Activated CD4-positive, alpha-beta T cell treated with anti-CD3 and anti-CD28 coated beads, Interleukin-2, amount 50 U/mL, for 24 hours (primary cell): Measurements from ENCODE around the gene DOHH.
"Not testable (repeated sequence)": the region's sequence is repeated elsewhere in the genome, so short reads cannot be mapped to it uniquely, and the experiment has no call there.

Source experiments
- DNase-seq, 2 donors: peaks; one replicate each; pipeline ENCODE4 v3.0.0-alpha.2; 2020; ENCODE audit warnings: low read depth in 1 of 2, low spot score in 1 of 2

DOHH gene

GRCh38 chr19:3535235-3535535, 34.7 kb upstream of the DOHH start:
- DNase-seq = no peak

GRCh38 chr19:3534375-3535234, 34.1 kb upstream of the DOHH start:
- DNase-seq = no peak

DNA sequence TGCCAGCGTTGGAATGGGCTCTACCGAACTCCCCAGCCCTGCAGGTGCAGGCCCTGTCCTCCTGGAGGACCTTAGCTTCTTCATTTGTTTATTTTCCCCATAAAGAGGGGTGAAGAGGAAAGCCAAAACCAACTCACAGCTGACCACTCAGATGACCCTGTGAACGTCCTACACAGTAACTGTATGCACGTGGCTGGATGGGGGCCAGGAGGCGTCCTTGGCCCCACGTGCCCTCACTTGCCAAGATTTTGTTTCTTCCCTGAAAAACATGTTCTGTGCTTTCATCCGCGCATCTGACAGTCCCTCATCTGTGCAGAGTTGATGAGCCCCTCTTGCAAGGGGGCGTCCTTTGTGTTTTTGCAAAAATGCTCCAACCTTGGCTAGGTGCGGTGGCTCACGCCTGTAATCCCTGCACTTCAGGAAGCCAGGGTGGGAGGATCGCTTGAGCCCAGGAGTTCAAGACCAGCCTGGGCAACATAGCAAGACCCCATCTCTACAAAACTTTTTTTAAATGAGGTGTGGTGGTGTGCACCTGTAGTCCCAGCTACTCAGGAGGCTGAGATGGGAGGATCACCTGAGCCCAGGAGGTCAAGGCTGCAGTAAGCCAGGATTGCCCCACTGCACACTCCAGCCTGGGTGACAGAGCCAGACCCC, 33.2 kb upstream of the DOHH start:
- no peak for DNase-seq

GRCh38 chr19:3533033-3533432, 32.6 kb upstream of the DOHH start:
- no peak for DNase-seq

DNA sequence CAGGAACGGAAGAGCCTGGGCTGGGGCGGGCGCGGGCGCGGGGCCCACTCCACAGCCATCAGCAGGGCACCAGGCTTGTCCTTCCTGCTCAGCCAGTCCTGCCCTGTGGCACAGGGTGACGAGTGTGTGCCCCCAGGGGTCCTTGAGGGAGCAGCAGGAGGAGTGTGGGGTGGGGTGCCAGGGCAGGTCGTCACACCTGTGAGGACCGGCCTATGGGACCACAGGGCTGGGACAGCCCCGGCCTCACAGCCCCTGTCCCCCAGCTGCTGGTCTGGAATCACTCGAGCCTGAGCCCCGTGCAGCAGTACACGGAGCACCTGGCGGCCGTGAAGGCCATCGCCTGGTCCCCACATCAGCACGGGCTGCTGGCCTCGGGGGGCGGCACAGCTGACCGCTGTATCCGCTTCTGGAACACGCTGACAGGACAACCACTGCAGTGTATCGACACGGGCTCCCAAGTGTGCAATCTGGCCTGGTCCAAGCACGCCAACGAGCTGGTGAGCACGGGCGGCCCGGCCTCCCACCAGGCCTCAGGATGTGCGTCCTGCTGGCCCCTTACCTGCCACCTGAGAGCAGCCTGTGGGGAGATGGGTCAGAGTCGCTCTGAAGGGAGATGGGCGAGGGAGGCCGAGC, 31.8 kb upstream of the DOHH start:
- DNase-seq = no peak

GRCh38 chr19:3531716-3532115, 31.2 kb upstream of the DOHH start:
- no peak for DNase-seq

DNA sequence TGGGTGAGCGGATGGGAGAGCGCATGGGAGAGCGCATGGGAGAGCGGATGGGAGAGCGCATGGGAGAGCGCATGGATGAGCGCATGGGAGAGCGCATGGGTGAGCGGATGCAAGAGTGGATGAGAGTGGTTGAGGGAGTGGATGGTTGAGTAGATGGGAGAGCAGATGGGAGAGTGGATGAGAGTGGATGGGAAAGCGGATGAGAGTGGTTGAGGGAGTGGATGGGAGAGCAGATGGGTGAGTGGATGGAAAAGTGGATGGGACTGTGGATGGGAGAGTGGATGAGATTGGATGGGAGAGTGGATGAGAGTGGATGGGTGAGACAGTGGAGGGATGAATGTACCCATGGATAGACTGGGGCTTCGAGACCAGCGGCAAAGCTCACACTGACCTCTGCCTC, 29.9 kb upstream of the DOHH start:
- no peak for DNase-seq

DNA sequence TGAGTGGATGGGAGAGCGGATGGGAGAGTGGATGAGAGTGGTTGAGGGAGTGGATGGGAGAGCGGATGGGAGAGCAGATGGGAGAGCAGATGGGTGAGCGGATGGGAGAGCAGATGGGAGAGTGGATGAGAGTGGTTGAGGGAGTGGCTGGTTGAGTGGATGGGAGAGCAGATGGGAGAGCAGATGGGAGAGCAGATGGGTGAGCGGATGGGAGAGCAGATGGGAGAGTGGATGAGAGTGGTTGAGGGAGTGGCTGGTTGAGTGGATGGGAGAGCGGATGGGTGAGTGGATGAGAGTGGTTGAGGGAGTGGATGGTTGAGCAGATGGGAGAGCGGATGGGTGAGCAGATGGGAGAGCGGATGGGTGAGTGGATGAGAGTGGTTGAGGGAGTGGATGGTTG, 28.8 kb upstream of the DOHH start:
- DNase-seq = not testable (repeated sequence)

DNA sequence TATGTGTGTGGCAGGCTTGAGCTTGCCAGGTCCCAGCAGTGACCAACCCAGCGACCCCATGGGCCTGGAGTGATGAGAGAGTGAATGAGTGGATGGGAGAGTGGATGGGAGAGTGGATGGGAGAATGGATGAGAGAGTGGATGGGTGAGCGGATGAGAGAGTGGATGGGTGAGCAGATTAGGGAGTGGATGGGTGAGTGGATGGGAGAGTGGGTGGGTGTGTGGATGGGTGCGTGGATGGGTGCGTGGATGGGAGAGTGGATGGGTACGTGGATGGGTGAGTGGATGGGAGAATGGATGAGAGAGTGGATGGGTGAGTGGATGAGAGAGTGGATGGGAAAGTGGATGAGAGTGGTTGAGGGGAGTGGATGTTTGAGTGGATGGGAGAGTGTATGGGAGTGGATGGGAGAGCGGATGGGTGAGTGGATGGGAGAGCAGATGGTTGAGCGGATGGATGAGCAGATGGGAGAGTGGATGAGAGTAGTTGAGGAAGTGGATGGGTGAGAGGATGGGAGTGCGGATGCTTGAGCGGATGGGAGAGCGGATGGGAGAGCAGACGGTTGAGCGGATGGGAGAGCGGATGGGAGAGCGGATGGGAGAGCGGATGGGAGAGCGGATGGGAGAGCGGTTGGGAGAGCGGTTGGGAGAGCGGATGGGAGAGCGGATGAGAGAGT, 28.2 kb upstream of the DOHH start:
- DNase-seq = no peak

- no peak for DNase-seq
These were observed 27.6 kb upstream of the DOHH start for GRCh38 chr19:3528080-3528479.

DNA sequence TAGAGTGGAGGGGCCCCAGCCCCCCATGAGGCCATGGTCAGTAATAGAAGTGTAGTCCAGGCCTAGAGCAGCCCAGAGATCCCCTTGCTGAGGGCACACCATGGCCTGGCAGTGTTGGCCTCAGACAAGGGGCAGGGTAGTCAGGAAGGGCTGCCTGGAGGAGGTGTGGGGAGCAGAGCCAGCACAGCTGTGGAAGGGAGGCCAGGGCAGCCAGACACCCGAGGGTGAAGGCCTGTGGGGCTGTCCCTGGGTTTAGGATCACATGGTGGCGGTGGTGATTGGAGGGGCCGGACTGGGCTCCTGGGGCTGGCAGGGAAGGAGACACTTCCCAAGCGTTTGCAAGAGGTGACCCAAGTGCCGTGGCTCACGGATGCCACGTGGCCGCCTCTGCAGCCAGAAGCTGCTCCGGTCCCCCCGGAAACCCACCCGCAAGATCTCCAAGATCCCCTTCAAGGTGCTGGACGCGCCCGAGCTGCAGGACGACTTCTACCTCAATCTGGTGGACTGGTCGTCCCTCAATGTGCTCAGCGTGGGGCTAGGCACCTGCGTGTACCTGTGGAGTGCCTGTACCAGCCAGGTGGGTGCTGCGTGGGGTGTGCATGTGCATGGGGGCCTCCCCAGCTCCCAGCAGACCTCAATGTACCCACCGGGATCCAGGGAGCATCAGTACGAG, 26.9 kb upstream of the DOHH start:
- DNase-seq = no peak

- DNase-seq = no peak
These were observed 26.2 kb upstream of the DOHH start for GRCh38 chr19:3526507-3527237.

- DNase-seq = no peak
These were observed 24.5 kb upstream of the DOHH start for GRCh38 chr19:3524904-3525451.

DNA sequence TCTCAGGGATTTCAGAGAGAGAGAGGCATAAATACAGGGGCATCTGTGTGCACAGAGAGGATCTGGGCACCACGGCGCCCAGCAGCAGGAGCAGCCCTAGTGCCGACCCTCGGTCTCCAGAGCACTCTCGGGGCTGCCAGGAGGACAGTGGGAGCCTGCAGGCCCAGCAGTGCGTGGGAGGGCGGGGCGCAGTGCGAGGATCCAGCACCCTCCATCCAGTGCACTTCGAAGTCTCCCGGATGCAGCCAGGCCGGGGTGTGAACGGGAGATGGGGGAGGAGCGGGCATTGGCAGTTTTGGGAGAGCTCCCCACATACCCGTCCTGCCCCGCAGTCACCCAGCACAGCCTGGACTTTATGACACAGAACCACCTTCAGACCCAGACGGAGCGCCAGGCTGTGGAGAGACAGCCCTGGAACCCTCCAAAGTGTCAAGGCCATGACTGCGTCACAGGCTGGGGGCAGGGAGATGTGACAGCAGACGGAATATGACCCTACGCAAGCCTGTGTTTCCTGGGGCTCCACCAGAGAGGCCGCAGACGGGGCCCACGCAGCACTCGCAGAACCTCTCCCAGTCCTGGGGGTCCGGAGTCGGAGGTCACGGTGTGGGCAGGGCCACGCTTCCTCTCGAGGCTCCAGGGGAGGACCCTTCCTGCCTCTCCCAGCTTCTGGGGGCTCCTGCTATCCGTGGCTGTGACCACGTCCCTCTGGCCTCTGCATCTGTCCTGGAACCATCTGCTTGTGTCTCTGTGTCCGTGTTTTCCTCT, 23.8 kb upstream of the DOHH start:
- no peak for DNase-seq

DNA sequence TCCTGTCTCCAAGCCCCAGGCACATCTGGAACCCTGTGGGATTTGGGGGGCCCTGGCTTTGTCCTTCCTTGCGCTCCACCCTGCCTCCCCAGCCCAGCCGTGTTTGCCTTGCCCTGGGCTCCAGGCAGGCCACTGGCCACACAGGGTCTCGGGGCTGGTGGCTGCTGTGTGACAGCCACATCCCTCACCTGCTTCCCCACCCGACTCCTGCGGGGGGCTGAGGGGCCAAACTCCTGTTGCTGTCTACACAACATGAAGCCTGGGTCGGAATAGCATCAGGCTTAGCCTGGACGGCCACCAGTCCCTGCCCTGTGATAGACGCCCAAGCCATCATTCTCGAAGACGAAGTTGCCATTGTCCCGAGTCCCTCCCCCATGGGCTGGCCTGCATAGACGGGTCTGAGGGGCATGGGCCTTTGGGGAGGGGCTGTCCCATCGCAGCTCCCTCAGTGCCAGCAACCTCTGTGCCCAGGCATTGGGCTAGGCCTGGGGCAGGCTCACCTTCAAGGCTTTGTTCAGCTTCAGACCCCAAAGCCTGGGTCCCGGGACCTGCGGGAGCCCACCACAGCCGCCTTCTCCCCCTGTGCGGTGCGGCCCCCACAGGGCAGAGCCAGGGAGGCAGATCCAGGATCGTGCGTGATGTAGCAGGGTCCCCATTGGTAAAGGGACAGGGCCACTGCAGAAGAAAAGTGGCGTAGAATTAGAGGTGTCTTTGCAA, 23.0 kb upstream of the DOHH start:
- DNase-seq = no peak

DNA sequence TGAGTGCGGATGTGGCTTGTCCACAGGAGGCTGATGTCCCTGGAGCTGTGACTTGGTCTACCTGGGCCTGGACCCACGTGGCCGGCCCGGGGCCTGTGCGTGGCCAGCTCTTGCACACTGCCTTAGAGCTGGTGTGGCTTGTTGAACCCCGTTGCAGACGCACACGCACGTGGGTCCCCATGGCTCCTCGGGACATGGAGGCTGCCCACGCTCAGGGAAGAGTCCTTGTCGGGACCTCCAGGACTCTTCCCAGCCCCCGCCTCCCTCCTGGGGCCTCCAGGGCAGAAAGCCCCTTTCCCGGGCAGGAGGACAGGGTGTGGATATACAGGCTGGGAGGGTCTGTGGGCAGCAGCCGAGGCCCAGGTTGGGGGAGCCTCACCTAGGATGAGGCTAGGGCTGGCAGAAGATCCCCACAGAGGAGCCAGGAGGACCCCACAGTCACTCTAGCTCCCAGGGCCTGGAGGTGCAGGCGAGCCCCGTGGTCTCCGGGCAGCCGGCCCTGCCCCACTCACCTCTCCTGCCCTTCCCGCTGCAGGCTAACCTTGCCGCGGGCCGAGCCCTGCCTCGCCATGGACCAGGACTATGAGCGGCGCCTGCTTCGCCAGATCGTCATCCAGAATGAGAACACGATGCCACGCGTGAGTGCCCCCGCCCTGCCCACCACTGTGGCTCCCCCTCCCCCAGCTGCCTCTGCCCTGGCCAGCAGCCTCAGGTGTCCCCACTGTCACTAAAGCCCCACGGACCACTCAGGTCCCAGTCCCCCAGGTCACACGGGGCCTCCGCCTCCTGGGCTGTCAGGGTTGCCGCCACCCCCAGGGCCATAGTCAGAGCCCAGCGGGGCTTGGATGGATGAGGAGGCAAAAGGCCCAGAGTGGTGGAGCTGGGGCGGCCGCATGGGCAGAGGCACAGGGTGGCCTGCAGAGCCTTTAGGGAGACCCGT, 22.2 kb upstream of the DOHH start:
- DNase-seq = no peak

DNA sequence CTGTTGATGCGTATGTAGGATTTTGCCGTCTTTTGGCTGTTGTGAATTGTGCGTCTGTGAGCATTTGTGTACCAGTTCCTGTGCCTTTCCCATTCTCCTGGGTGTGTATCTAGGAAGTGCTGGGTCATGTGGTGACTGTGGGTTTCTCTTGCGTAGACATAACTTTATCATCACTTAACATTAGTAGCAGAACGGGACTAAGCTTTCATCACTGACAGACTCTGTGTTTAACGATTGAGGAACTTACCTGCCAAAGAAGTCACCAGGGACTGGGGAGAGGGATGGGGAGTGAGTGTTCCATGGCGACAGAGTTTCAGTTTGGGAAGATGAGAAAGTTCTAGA, 20.6 kb upstream of the DOHH start:
- DNase-seq = no peak
